Stimulated activated naive CD4-positive, alpha-beta T cell treated with Interleukin-2 at 50 U/mL for 16 hours (primary cell): ENCODE data around the gene VAMP1.

Experiments
- DNase-seq: peaks from one replicate; lab custom pipeline; 2025; lab: John Stamatoyannopoulos, UW

VAMP1 gene

GRCh38 chr12:6425590-6426531 lies 44.6 kb downstream of the VAMP1 start:
- no peak for DNase-seq

GRCh38 chr12:6424866-6425265 lies 45.6 kb downstream of the VAMP1 start:
- no peak for DNase-seq

GRCh38 chr12:6424008-6424347 lies 46.5 kb downstream of the VAMP1 start:
- no peak for DNase-seq

- peak; percentile 66 for DNase-seq
These were observed 47.0 kb downstream of the VAMP1 start for GRCh38 chr12:6423267-6424007.

GRCh38 chr12:6420364-6420763 lies 50.1 kb downstream of the VAMP1 start:
- no peak for DNase-seq

GRCh38 chr12:6418796-6419195 lies 51.7 kb downstream of the VAMP1 start:
- DNase-seq: no peak

GRCh38 chr12:6416596-6416995 lies 53.9 kb downstream of the VAMP1 start:
- DNase-seq: no peak
